GM12892 (cell line): Measurements from ENCODE around the gene STIM2.

Source experiments
- POLR2A ChIP-seq: IDR thresholded peaks from 2 replicates; pipeline ENCODE4 v1.6.1; 2011; ENCODE audit warnings: low read depth, low read length, control low read depth
- POLR2AphosphoS5 ChIP-seq: IDR thresholded peaks from 2 replicates; pipeline ENCODE4 v1.6.1; 2011; ENCODE audit warnings: low read depth, low read length, control low read depth
- TAF1 ChIP-seq: IDR thresholded peaks from 2 replicates; pipeline ENCODE4 v1.6.1; 2011; ENCODE audit warnings: low read depth, mild to moderate bottlenecking, control low read depth, low read length, borderline replicate concordance

GRCh38 chr4:26878794-26879391 is 18.3 kb downstream of the STIM2 start:
- TF ChIP-seq POLR2A (no peak), TAF1 (no peak), POLR2AphosphoS5 (no peak)
